Astrocyte (in vitro differentiated cells and primary cell): ENCODE data around the gene ATG9B. TPM values are rescaled to one million over a fixed set of nuclear protein-coding genes. Genes with fewer than 3 reads are reported as not detected.

Source experiments
- DNase-seq: peaks from one replicate; pipeline ENCODE4 v3.0.0-alpha.2; 2010; ENCODE audit warnings: low read depth
- FAIRE-seq: peaks from 2 replicates; lab custom pipeline; 2011; peaks lifted over from hg19 to GRCh38; lab: Jason Lieb, UNC
- H2AFZ ChIP-seq: 2 replicates; pipeline ENCODE4 v1.6.0; 2012; ENCODE audit warnings: low read depth, low read length, inconsistent platforms
- H3K27ac ChIP-seq: 2 replicates; pipeline ENCODE4 v1.5.1; 2011; ENCODE audit warnings: low read depth, low read length, inconsistent platforms
- H3K27me3 ChIP-seq: 2 replicates; pipeline ENCODE4 v1.6.0; 2011; ENCODE audit warnings: low read length, inconsistent platforms; ENCODE audit not compliant: insufficient read depth
- H3K36me3 ChIP-seq: 2 replicates; pipeline ENCODE4 v1.5.1; 2011; ENCODE audit warnings: low read length, inconsistent platforms; ENCODE audit not compliant: insufficient read depth
- H3K4me1 ChIP-seq: 2 replicates; pipeline ENCODE4 v1.5.1; 2011; ENCODE audit warnings: low read length, inconsistent platforms; ENCODE audit not compliant: insufficient read depth
- H3K4me2 ChIP-seq: 2 replicates; pipeline ENCODE4 v1.6.0; 2012; ENCODE audit warnings: low read length, inconsistent platforms
- H3K4me3 ChIP-seq: 2 replicates; pipeline ENCODE4 v1.5.1; 2011; ENCODE audit warnings: low read depth, mild to moderate bottlenecking, low read length, inconsistent platforms; ENCODE audit not compliant: insufficient read depth
- H3K79me2 ChIP-seq: 2 replicates; pipeline ENCODE4 v1.6.0; 2012; ENCODE audit warnings: mild to moderate bottlenecking, low read length, inconsistent platforms; ENCODE audit not compliant: insufficient read depth
- H3K9ac ChIP-seq: 2 replicates; pipeline ENCODE4 v1.6.0; 2012; ENCODE audit warnings: mild to moderate bottlenecking, low read length, inconsistent platforms
- H3K9me3 ChIP-seq: 2 replicates; pipeline ENCODE4 v1.5.1; 2012; ENCODE audit warnings: low read depth, mild to moderate bottlenecking, low read length, inconsistent platforms; ENCODE audit not compliant: insufficient read depth
- H4K20me1 ChIP-seq: 2 replicates; pipeline ENCODE4 v1.6.0; 2012; ENCODE audit warnings: low read length, inconsistent platforms; ENCODE audit not compliant: insufficient read depth
- H3K27ac Mint-ChIP-seq: one replicate; pipeline ENCODE4 v1.8.0; 2021; ENCODE audit warnings: mild to moderate bottlenecking, mixed read lengths; ENCODE audit not compliant: unreplicated experiment
- H3K27me3 Mint-ChIP-seq: one replicate; pipeline ENCODE4 v1.8.0; 2021; ENCODE audit warnings: low read depth, mixed read lengths; ENCODE audit not compliant: unreplicated experiment
- H3K36me3 Mint-ChIP-seq: one replicate; pipeline ENCODE4 v1.8.0; 2021; ENCODE audit warnings: low read depth, mixed read lengths; ENCODE audit not compliant: unreplicated experiment
- H3K4me1 Mint-ChIP-seq: one replicate; pipeline ENCODE4 v1.8.0; 2021; ENCODE audit warnings: low read depth, mixed read lengths; ENCODE audit not compliant: unreplicated experiment
- H3K4me3 Mint-ChIP-seq: one replicate; pipeline ENCODE4 v1.8.0; 2021; ENCODE audit warnings: mild to moderate bottlenecking, moderate library complexity, mixed read lengths; ENCODE audit not compliant: unreplicated experiment
- H3K9me3 Mint-ChIP-seq: one replicate; pipeline ENCODE4 v1.8.0; 2021; ENCODE audit warnings: mild to moderate bottlenecking, mixed read lengths; ENCODE audit not compliant: unreplicated experiment
- CTCF ChIP-seq: IDR thresholded peaks from 2 replicates; pipeline ENCODE4 v1.5.1; 2011; ENCODE audit warnings: low read depth, mild to moderate bottlenecking, inconsistent platforms, low read length, moderate library complexity; ENCODE audit not compliant: insufficient read depth
- EZH2 ChIP-seq: IDR thresholded peaks from 2 replicates; pipeline ENCODE4 v1.6.1; 2012; ENCODE audit warnings: mild to moderate bottlenecking, low read length, inconsistent platforms; ENCODE audit not compliant: insufficient read depth
- total RNA-seq: library from RNA; stranded (reverse); gene quantifications from 2 replicates; pipeline ENCODE4 v1.2.1, GENCODE V29; 2021

The ATG9B gene
- total RNA-seq, 1 donor from 2014 or later, result 2.2 TPM

- no peaks in the 10 kb centered on the region for H3K9me3 ChIP-seq
- no peak overlapping the region for H3K27ac ChIP-seq
- Mint-ChIP-seq H3K4me1 (peaks cover 10% of the 10 kb centered on the region), H3K36me3 (peaks cover 21% of the 10 kb centered on the region), H3K9me3 (peaks cover 1% of the 10 kb centered on the region), H3K4me3 (no peak overlapping the region), H3K27me3 (peaks cover 18% of the 10 kb centered on the region), H3K27ac (no peak overlapping the region)
- peaks cover 11% of the 10 kb centered on the region for H3K4me1 ChIP-seq
- H3K4me2 ChIP-seq, result no peak overlapping the region
- H2AFZ ChIP-seq, result no peak overlapping the region
- H4K20me1 ChIP-seq, result peaks cover 27% of the 10 kb centered on the region
- TF ChIP-seq EZH2, result no peak
- TF ChIP-seq CTCF, result no peak
- H3K4me3 ChIP-seq, result no peak overlapping the region
- H3K27me3 ChIP-seq, result peaks cover 5% of the 10 kb centered on the region
- no peak for DNase-seq
- no peaks in the 10 kb centered on the region for H3K79me2 ChIP-seq
- H3K36me3 ChIP-seq, result no peaks in the 10 kb centered on the region
- FAIRE-seq, result no peak
- H3K9ac ChIP-seq, result no peak overlapping the region
Measured at GRCh38 chr7:151053096-151053495, 28.8 kb upstream of the ATG9B start.

GRCh38 chr7:151051108-151051507 is 26.8 kb upstream of the ATG9B start:
- Mint-ChIP-seq H3K27me3 (peaks cover 18% of the 10 kb centered on the region), H3K9me3 (peaks cover 1% of the 10 kb centered on the region), H3K36me3 (peaks cover 21% of the 10 kb centered on the region), H3K27ac (no peak overlapping the region), H3K4me3 (no peak overlapping the region), H3K4me1 (peaks cover 4% of the 10 kb centered on the region)
- TF ChIP-seq CTCF (no peak), EZH2 (no peak)
- FAIRE-seq (no peak), DNase-seq (peak; percentile 53)
- Histone ChIP-seq H3K4me2 (peak overlapping the region; percentile 63), H3K4me1 (peaks cover 11% of the 10 kb centered on the region), H3K9ac (no peak overlapping the region), H3K4me3 (no peak overlapping the region), H4K20me1 (peaks cover 27% of the 10 kb centered on the region), H3K9me3 (no peaks in the 10 kb centered on the region), H2AFZ (no peak overlapping the region), H3K27ac (no peak overlapping the region), H3K27me3 (peaks cover 5% of the 10 kb centered on the region), H3K36me3 (no peaks in the 10 kb centered on the region), H3K79me2 (no peaks in the 10 kb centered on the region)

- Histone ChIP-seq H3K27ac (no peak overlapping the region), H2AFZ (no peak overlapping the region), H3K4me3 (no peak overlapping the region), H3K9me3 (no peaks in the 10 kb centered on the region), H3K79me2 (no peaks in the 10 kb centered on the region), H3K9ac (no peak overlapping the region), H4K20me1 (peaks cover 19% of the 10 kb centered on the region), H3K4me1 (peaks cover 11% of the 10 kb centered on the region), H3K4me2 (no peak overlapping the region), H3K27me3 (peaks cover 5% of the 10 kb centered on the region), H3K36me3 (no peaks in the 10 kb centered on the region)
- TF ChIP-seq CTCF, result no peak
- no peak for TF ChIP-seq EZH2
- FAIRE-seq, result no peak
- Mint-ChIP-seq H3K27ac (no peak overlapping the region), H3K9me3 (no peaks in the 10 kb centered on the region), H3K4me3 (no peak overlapping the region), H3K27me3 (peaks cover 14% of the 10 kb centered on the region), H3K36me3 (peaks cover 15% of the 10 kb centered on the region), H3K4me1 (peaks cover 5% of the 10 kb centered on the region)
- DNase-seq, result no peak
Measured at GRCh38 chr7:151048911-151049463, 24.7 kb upstream of the ATG9B start.
